SK-N-SH treated with all-trans-retinoic acid at 6 μM for 48 hours (cell line): ENCODE measurements around the gene SNRPB.

Experiments
- ESRRG ChIP-seq: fragments of 250-450 bp; sonication (Bioruptor Pico); IDR thresholded peaks from 2 replicates; pipeline ENCODE4 v1.6.1; 2021; ENCODE audit warnings: mild to moderate bottlenecking
- GLIS3 ChIP-seq: fragments of 250-450 bp; sonication (Bioruptor Pico); IDR thresholded peaks from 2 replicates; pipeline ENCODE4 v1.5.0; 2020; ENCODE audit warnings: mild to moderate bottlenecking, moderate library complexity
- ISL1 ChIP-seq: fragments of 250-450 bp; sonication (Bioruptor Pico); IDR thresholded peaks from 2 replicates; pipeline ENCODE4 v2.1.2; 2022; ENCODE audit warnings: mild to moderate bottlenecking, moderate library complexity
- SNAI2 ChIP-seq: fragments of 250-450 bp; sonication (Bioruptor Pico); IDR thresholded peaks from 2 replicates; pipeline ENCODE4 v1.5.0; 2020; ENCODE audit warnings: mild to moderate bottlenecking, moderate library complexity
- TCF4 ChIP-seq: fragments of 250-450 bp; sonication (Bioruptor Pico); IDR thresholded peaks from 2 replicates; pipeline ENCODE4 v1.8.0; 2021; ENCODE audit warnings: mild to moderate bottlenecking, moderate library complexity, borderline replicate concordance
- TOX ChIP-seq: fragments of 250-450 bp; sonication (Bioruptor Pico); IDR thresholded peaks from 2 replicates; pipeline ENCODE4 v1.8.0; 2021; ENCODE audit warnings: mild to moderate bottlenecking, moderate library complexity, borderline replicate concordance
- ZFP3 ChIP-seq: fragments of 250-450 bp; sonication (Bioruptor Pico); IDR thresholded peaks from 2 replicates; pipeline ENCODE4 v1.5.0; 2020; ENCODE audit warnings: mild to moderate bottlenecking, moderate library complexity
- ZFP30 ChIP-seq: fragments of 450-650 bp; formaldehyde crosslinking; IDR thresholded peaks from 2 replicates; pipeline ENCODE4 v1.5.0; 2022; ENCODE audit warnings: mild to moderate bottlenecking, moderate library complexity
- ZNF565 ChIP-seq: fragments of 450-650 bp; formaldehyde crosslinking; conservative IDR thresholded peaks from 2 replicates; pipeline ENCODE4 v1.5.0; 2020; ENCODE audit warnings: low read depth, mild to moderate bottlenecking, moderate library complexity
- TF ChIP-seq, protein P1 (sequence below): fragments of 250-450 bp; sonication (Bioruptor Pico); IDR thresholded peaks from 2 replicates; pipeline ENCODE4 v1.5.1; 2020; ENCODE audit warnings: low read depth, mild to moderate bottlenecking, moderate library complexity
- TF ChIP-seq, protein P2 (sequence below): fragments of 250-450 bp; sonication (Bioruptor Pico); IDR thresholded peaks from 2 replicates; pipeline ENCODE4 v1.5.1; 2021; ENCODE audit warnings: mild to moderate bottlenecking, moderate library complexity
- TF ChIP-seq, protein P3 (sequence below): fragments of 250-450 bp; sonication (Bioruptor Pico); IDR thresholded peaks from 2 replicates; pipeline ENCODE4 v1.5.0; 2020; ENCODE audit warnings: mild to moderate bottlenecking, moderate library complexity
- TF ChIP-seq, protein P4 (sequence below): fragments of 250-450 bp; sonication (Bioruptor Pico); IDR thresholded peaks from 2 replicates; pipeline ENCODE4 v1.8.0; 2021; ENCODE audit warnings: low read depth, mild to moderate bottlenecking, moderate library complexity, borderline replicate concordance

DNA sequence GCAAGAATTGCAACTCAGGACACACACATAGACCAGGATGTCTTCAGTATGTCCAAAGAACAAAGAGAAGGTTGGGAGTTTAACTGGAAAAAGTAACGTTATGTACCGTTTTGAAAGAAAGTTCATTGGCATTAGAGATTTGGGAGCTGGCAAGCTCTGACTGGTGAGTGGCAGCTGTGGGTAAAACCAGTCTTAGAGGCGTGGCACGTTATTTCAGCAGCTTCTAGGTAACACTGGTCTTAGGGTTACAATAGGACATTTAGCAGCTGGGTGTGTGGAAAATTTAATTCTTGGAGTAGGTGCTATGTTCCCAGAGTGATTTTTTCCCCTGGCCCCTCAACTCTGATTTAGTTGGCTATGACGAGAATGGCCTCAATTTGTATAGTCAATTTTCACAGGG is 19.2 kb downstream of the SNRPB start:
- TF ChIP-seq, protein P1, sequence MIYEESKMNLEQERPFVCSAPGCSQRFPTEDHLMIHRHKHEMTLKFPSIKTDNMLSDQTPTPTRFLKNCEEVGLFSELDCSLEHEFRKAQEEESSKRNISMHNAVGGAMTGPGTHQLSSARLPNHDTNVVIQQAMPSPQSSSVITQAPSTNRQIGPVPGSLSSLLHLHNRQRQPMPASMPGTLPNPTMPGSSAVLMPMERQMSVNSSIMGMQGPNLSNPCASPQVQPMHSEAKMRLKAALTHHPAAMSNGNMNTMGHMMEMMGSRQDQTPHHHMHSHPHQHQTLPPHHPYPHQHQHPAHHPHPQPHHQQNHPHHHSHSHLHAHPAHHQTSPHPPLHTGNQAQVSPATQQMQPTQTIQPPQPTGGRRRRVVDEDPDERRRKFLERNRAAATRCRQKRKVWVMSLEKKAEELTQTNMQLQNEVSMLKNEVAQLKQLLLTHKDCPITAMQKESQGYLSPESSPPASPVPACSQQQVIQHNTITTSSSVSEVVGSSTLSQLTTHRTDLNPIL (CRISPR knock-in tag), result no peak
- TF ChIP-seq SNAI2 (CRISPR knock-in tag) (no peak), ZFP30 (CRISPR knock-in tag) (no peak), GLIS3 (CRISPR knock-in tag) (no peak), TOX (CRISPR knock-in tag) (no peak), ZNF565 (no peak), ISL1 (CRISPR knock-in tag) (no peak), ESRRG (CRISPR knock-in tag) (no peak), ZFP3 (no peak), TCF4 (CRISPR knock-in tag) (no peak)
- TF ChIP-seq, protein P2, sequence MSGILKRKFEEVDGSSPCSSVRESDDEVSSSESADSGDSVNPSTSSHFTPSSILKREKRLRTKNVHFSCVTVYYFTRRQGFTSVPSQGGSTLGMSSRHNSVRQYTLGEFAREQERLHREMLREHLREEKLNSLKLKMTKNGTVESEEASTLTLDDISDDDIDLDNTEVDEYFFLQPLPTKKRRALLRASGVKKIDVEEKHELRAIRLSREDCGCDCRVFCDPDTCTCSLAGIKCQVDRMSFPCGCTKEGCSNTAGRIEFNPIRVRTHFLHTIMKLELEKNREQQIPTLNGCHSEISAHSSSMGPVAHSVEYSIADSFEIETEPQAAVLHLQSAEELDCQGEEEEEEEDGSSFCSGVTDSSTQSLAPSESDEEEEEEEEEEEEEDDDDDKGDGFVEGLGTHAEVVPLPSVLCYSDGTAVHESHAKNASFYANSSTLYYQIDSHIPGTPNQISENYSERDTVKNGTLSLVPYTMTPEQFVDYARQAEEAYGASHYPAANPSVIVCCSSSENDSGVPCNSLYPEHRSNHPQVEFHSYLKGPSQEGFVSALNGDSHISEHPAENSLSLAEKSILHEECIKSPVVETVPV (CRISPR knock-in tag), result no peak
- TF ChIP-seq, protein P3, sequence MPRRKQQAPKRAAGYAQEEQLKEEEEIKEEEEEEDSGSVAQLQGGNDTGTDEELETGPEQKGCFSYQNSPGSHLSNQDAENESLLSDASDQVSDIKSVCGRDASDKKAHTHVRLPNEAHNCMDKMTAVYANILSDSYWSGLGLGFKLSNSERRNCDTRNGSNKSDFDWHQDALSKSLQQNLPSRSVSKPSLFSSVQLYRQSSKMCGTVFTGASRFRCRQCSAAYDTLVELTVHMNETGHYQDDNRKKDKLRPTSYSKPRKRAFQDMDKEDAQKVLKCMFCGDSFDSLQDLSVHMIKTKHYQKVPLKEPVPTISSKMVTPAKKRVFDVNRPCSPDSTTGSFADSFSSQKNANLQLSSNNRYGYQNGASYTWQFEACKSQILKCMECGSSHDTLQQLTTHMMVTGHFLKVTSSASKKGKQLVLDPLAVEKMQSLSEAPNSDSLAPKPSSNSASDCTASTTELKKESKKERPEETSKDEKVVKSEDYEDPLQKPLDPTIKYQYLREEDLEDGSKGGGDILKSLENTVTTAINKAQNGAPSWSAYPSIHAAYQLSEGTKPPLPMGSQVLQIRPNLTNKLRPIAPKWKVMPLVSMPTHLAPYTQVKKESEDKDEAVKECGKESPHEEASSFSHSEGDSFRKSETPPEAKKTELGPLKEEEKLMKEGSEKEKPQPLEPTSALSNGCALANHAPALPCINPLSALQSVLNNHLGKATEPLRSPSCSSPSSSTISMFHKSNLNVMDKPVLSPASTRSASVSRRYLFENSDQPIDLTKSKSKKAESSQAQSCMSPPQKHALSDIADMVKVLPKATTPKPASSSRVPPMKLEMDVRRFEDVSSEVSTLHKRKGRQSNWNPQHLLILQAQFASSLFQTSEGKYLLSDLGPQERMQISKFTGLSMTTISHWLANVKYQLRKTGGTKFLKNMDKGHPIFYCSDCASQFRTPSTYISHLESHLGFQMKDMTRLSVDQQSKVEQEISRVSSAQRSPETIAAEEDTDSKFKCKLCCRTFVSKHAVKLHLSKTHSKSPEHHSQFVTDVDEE (CRISPR knock-in tag), result no peak
- TF ChIP-seq, protein P4, sequence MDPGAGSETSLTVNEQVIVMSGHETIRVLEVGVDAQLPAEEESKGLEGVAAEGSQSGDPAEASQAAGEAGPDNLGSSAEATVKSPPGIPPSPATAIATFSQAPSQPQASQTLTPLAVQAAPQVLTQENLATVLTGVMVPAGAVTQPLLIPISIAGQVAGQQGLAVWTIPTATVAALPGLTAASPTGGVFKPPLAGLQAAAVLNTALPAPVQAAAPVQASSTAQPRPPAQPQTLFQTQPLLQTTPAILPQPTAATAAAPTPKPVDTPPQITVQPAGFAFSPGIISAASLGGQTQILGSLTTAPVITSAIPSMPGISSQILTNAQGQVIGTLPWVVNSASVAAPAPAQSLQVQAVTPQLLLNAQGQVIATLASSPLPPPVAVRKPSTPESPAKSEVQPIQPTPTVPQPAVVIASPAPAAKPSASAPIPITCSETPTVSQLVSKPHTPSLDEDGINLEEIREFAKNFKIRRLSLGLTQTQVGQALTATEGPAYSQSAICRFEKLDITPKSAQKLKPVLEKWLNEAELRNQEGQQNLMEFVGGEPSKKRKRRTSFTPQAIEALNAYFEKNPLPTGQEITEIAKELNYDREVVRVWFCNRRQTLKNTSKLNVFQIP, result no peak
